CD4-positive, alpha-beta T cell treated with Interleukin-21 for 1 hour (primary cell): ENCODE measurements around the gene RPS6KC1.

Source experiments
- DNase-seq: peaks from one replicate; pipeline ENCODE4 v3.0.0-alpha.2; 2020

Gene RPS6KC1

GRCh38 chr1:213247038-213247437 is 196.0 kb downstream of the RPS6KC1 start:
- DNase-seq, result no peak

GRCh38 chr1:213249395-213249794 is 198.4 kb downstream of the RPS6KC1 start:
- no peak for DNase-seq

- no peak for DNase-seq
Measured at GRCh38 chr1:213250041-213250440, 199.0 kb downstream of the RPS6KC1 start.

GRCh38 chr1:213250446-213250845 is 199.4 kb downstream of the RPS6KC1 start:
- DNase-seq, result no peak

GRCh38 chr1:213251972-213252371 is 200.9 kb downstream of the RPS6KC1 start:
- DNase-seq, result no peak

GRCh38 chr1:213256438-213257087 is 205.5 kb downstream of the RPS6KC1 start:
- DNase-seq, result no peak

GRCh38 chr1:213260311-213261075 is 209.5 kb downstream of the RPS6KC1 start:
- no peak for DNase-seq

GRCh38 chr1:213264531-213264930 is 213.5 kb downstream of the RPS6KC1 start:
- no peak for DNase-seq

GRCh38 chr1:213266983-213267772 is 216.1 kb downstream of the RPS6KC1 start:
- DNase-seq, result no peak

- no peak for DNase-seq
Measured at GRCh38 chr1:213268221-213268620, 217.2 kb downstream of the RPS6KC1 start.

- no peak for DNase-seq
Measured at GRCh38 chr1:213269829-213270228, 218.8 kb downstream of the RPS6KC1 start.

- no peak for DNase-seq
Measured at GRCh38 chr1:213273546-213273945, 222.5 kb downstream of the RPS6KC1 start.

- DNase-seq, result no peak
Measured at GRCh38 chr1:213274140-213274539, 223.1 kb downstream of the RPS6KC1 start.

GRCh38 chr1:213275293-213275692 is 224.3 kb downstream of the RPS6KC1 start:
- DNase-seq, result no peak

- DNase-seq, result no peak
Measured at GRCh38 chr1:213276236-213276635, 225.2 kb downstream of the RPS6KC1 start.

- DNase-seq, result no peak
Measured at GRCh38 chr1:213277036-213277435, 226.0 kb downstream of the RPS6KC1 start.

- no peak for DNase-seq
Measured at GRCh38 chr1:213279410-213279809, 228.4 kb downstream of the RPS6KC1 start.

GRCh38 chr1:213281640-213282301 is 230.7 kb downstream of the RPS6KC1 start:
- DNase-seq, result no peak

GRCh38 chr1:213284626-213285025 is 233.6 kb downstream of the RPS6KC1 start:
- no peak for DNase-seq

- DNase-seq, result no peak
Measured at GRCh38 chr1:213286235-213286634, 235.2 kb downstream of the RPS6KC1 start.

GRCh38 chr1:213287987-213288386 is 236.9 kb downstream of the RPS6KC1 start:
- no peak for DNase-seq

- DNase-seq, result no peak
Measured at GRCh38 chr1:213291526-213291925, 240.5 kb downstream of the RPS6KC1 start.

- DNase-seq, result no peak
Measured at GRCh38 chr1:213292614-213293013, 241.6 kb downstream of the RPS6KC1 start.
